CD1c-positive myeloid dendritic cell (primary cell): Measurements from ENCODE around the gene SPARCL1.
"Not testable (repeated sequence)": the region's sequence is repeated elsewhere in the genome, so short reads cannot be mapped to it uniquely, and the experiment has no call there.

ENCODE experiments used
- DNase-seq: peaks from one replicate; pipeline ENCODE4 v3.0.0-alpha.2; 2016; ENCODE audit errors: extremely low spot score

Gene SPARCL1

GRCh38 chr4:87451537-87451936 is 77.6 kb downstream of the SPARCL1 start:
- no peak for DNase-seq

GRCh38 chr4:87446375-87446774 is 82.8 kb downstream of the SPARCL1 start:
- DNase-seq: not testable (repeated sequence)

GRCh38 chr4:87445964-87446363 is 83.2 kb downstream of the SPARCL1 start:
- no peak for DNase-seq

- no peak for DNase-seq
Observed at GRCh38 chr4:87444741-87445140, 84.4 kb downstream of the SPARCL1 start.

GRCh38 chr4:87442889-87443288 is 86.3 kb downstream of the SPARCL1 start:
- DNase-seq: no peak

GRCh38 chr4:87433342-87433741 is 95.8 kb downstream of the SPARCL1 start:
- no peak for DNase-seq

- DNase-seq: no peak
Observed at GRCh38 chr4:87430038-87430437, 99.1 kb downstream of the SPARCL1 start.

- DNase-seq: no peak
Observed at GRCh38 chr4:87428979-87429378, 100.2 kb downstream of the SPARCL1 start.

- no peak for DNase-seq
Observed at GRCh38 chr4:87427518-87427868, 101.7 kb downstream of the SPARCL1 start.

GRCh38 chr4:87426865-87427517 is 102.2 kb downstream of the SPARCL1 start:
- DNase-seq: no peak

GRCh38 chr4:87425711-87426110 is 103.5 kb downstream of the SPARCL1 start:
- no peak for DNase-seq

- DNase-seq: not testable (repeated sequence)
Observed at GRCh38 chr4:87424099-87424543, 105.1 kb downstream of the SPARCL1 start.
